GM18507 (cell line): ENCODE data around the gene BNC2.

Experiments used
- DNase-seq: peaks from one replicate; pipeline ENCODE4 v3.0.0; 2011; ENCODE audit warnings: low read depth; ENCODE audit not compliant: insufficient read length; ENCODE audit errors: extremely low spot score
- FAIRE-seq: peaks from 2 replicates; lab custom pipeline; 2011; peaks lifted over from hg19 to GRCh38; lab: Jason Lieb, UNC

BNC2 gene

DNA sequence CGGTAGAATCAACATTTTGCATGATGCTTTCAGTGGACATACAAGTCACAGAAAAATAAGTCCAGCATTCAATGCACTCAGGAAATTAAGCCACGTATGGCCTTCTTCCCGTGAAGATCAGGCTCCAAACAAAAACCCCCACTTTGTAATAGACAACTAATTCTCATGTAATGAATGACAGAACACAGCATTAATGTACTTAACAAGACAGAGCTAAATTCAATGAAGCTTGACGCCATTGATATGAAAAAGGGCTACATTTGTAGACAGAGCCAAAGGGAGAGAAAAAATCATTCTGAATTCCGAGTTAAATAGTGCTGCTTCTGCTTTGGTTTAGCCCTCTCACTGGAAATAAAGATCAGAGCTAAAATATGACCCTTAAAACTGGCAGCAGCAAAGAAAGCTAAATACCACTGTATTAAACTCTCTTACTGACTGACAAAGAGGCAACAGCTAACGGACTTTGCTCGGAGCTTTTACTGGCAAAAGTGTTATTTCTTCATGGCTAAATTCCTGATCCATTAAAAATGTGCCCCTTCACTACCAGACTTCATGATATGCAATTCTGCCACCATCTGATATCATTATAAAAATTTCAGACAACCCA is 250.5 kb downstream of the BNC2 start:
- FAIRE-seq: no peak
- no peak for DNase-seq

DNA sequence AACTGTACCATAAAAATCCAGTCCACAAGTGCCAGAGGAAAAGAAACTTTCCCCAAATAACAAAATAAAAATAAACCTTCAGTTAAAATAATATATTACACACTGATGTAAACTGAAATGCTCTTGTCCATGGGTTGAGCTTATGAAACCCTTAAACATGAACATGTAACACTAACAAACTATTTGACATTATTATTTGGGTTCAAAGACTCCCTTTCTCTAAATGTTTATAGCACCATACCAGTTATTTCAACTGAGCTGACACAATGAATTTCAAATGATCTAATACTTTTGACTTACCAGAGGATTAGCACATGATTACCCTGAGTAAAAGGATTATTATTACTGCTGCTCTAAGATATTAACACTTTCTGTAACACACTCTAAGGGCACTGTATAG is 251.1 kb downstream of the BNC2 start:
- no peak for DNase-seq
- no peak for FAIRE-seq

DNA sequence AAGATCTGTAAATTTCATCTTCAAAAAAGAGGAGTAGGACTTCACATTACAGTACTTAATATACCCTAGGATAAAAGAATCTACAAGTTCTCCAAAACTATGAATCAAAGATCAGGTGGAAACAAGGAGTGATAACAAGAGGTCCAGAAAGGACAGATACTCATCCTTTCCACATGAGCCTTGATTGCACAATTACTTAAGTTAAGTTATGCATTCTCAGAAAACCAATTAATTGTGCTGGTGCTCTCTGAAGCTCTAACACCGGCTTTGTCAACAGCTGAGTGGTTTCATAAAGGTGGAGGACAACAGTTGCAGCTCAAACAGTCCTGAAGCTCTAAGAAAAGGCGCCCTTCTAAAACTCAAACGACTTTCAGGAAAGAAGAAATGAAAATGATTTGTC is 251.9 kb downstream of the BNC2 start:
- DNase-seq (no peak), FAIRE-seq (no peak)

- FAIRE-seq (no peak), DNase-seq (no peak)
These were observed 253.8 kb downstream of the BNC2 start for GRCh38 chr9:16616686-16617085.

- FAIRE-seq (no peak), DNase-seq (no peak)
These were observed 255.0 kb downstream of the BNC2 start for GRCh38 chr9:16615451-16615850.

- FAIRE-seq (no peak), DNase-seq (no peak)
These were observed 256.9 kb downstream of the BNC2 start for GRCh38 chr9:16613605-16614004.

GRCh38 chr9:16613051-16613450 is 257.4 kb downstream of the BNC2 start:
- FAIRE-seq (no peak), DNase-seq (no peak)

DNA sequence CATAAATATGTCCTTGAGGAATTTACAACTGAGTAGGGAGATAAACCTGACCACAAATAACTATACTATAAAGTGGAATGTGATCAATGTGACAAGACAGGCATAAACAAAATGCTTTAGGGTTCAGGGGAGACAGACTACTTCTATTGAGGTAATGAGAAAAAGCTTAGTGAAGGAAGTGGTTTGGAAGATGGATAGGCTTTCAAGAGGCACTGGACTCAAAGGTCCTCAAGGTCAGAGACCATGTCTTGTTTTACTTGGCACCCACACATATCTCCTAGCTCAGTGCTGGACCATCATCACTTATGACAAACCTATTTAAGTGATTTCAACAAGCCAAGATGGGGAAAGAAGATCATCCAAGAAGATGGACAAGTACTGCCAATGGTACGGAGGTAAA is 257.8 kb downstream of the BNC2 start:
- DNase-seq: no peak
- no peak for FAIRE-seq

- no peak for DNase-seq
- no peak for FAIRE-seq
These were observed 258.5 kb downstream of the BNC2 start for GRCh38 chr9:16611983-16612382.

- no peak for FAIRE-seq
- DNase-seq: no peak
These were observed 259.5 kb downstream of the BNC2 start for GRCh38 chr9:16611001-16611400.

GRCh38 chr9:16610538-16610937 is 259.9 kb downstream of the BNC2 start:
- no peak for FAIRE-seq

DNA sequence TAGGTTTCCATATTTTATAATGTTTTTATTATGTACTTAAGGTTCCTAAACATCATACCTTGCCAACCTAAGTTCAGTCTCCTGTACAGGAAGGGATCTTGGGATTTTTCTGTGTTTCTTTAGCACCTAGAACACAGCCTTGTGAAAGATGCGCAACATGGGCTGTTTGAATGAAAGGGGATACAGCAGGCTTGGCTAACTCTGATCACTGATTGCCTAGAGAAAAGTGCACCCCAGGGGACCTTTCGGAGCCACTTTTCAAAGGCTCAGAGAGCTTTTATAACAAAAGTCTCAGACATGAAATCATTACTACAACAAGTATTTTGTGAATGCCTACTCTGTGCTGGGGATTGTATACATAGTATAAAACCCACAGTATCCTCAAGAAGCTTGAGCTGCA is 261.6 kb downstream of the BNC2 start:
- FAIRE-seq (no peak), DNase-seq (no peak)

More at GRCh38 chr9:16610538-16610937, 259.9 kb downstream of the BNC2 start:
- DNase-seq: no peak

- DNase-seq (no peak), FAIRE-seq (no peak)
These were observed 268.0 kb downstream of the BNC2 start for GRCh38 chr9:16602494-16602893.

GRCh38 chr9:16601991-16602390 is 268.5 kb downstream of the BNC2 start:
- no peak for FAIRE-seq
- no peak for DNase-seq

DNA sequence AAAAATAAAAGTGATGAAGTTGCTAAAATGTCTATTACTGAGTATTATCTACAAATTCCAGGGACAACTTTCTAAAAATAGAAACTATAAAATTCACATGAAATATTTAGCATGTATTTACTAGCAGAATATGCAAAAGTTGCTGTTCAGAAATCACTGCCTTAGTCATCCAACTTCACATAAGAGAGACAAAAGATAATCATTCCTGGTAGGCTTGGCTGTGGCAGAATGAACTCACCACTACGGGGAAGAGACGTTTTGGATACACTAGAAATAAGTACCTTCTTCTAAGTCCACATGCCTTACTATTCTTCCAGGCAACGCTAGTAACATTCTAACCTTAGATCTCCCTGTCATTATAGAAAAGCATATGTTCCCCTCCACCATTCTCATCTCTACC is 272.2 kb downstream of the BNC2 start:
- FAIRE-seq (no peak), DNase-seq (no peak)

GRCh38 chr9:16597136-16597535 is 273.3 kb downstream of the BNC2 start:
- no peak for FAIRE-seq
- DNase-seq: no peak

DNA sequence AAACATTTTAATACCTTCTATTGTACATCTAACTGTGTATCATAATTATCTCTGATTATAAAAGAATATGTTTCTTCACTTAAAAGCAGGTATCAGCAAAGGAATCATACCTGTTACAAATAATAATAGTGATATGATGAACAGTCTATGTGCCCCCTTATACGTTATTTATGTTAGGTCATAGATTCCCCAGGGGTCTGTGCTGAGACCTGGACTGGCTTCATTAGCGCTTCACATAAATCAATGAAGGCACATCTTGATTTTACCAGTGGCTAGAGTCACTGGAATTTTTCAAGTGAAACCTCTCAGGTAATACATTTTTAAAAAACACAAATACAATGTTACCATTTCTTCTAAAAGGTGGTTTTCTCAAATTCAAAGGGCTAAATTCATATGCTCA is 275.2 kb downstream of the BNC2 start:
- DNase-seq (no peak), FAIRE-seq (no peak)

- DNase-seq (no peak), FAIRE-seq (no peak)
These were observed 275.7 kb downstream of the BNC2 start for GRCh38 chr9:16594787-16595186.

DNA sequence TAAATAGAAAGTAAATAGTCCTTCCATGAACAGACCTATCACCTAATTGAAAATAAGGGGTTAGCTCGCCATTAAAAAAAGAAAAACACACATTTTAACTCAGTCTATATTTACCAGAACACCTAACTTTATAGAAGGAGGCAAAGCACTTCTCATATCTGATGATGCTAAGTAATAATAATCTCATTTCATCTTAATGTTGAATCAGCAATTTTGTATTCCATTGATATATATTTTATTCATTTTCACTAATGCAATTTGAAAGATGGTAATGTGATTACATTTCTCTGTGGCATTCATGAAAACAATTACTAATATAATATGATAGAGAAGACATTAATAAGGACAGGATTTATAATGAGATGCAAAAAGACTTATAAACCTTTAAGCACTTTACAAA is 276.7 kb downstream of the BNC2 start:
- DNase-seq: no peak
- FAIRE-seq: no peak

GRCh38 chr9:16591092-16591491 is 279.4 kb downstream of the BNC2 start:
- FAIRE-seq: no peak
- DNase-seq: no peak

- FAIRE-seq (no peak), DNase-seq (no peak)
These were observed 284.9 kb downstream of the BNC2 start for GRCh38 chr9:16585591-16585990.

GRCh38 chr9:16579872-16580432 is 290.5 kb downstream of the BNC2 start:
- no peak for FAIRE-seq
- DNase-seq: no peak
